Natural killer cell (primary cell): ENCODE measurements around the gene DNALI1. TPM values are rescaled to one million over a fixed set of nuclear protein-coding genes. Genes with fewer than 3 reads are reported as not detected.
A peak's percentile ranks its signal among the peaks of the same experiment; 100 is the strongest.

ENCODE experiments used
- ATAC-seq, 3 donors: fragments of 150-1000 bp in 2 of 3; fragments of 200-7000 bp in 1 of 3; cut with Tn5 transposase; 1 replicate in 1 of 3; 2 replicates in 2 of 3; pipeline ENCODE4 v1.10.0; 2021; ENCODE audit warnings: mild to moderate bottlenecking in 2 of 3, moderate library complexity in 2 of 3
- DNase-seq, 2 donors: peaks; one replicate each; pipeline versions ENCODE4 v3.0.0 to v3.0.0-alpha.2; 2013 to 2021; ENCODE audit warnings: mixed read lengths in 1 of 2
- H3K27ac ChIP-seq: one replicate; pipeline ENCODE4 v1.5.1; 2013; ENCODE audit warnings: mild to moderate bottlenecking, low read length
- H3K27me3 ChIP-seq: one replicate; pipeline ENCODE4 v1.6.1; 2013; ENCODE audit warnings: low read length; ENCODE audit not compliant: control insufficient read depth, insufficient read depth
- H3K36me3 ChIP-seq: one replicate; pipeline ENCODE4 v1.6.1; 2013; ENCODE audit warnings: low read length; ENCODE audit not compliant: control insufficient read depth, insufficient read depth
- H3K4me1 ChIP-seq: one replicate; pipeline ENCODE4 v1.6.1; 2013; ENCODE audit warnings: low read length; ENCODE audit not compliant: control insufficient read depth, insufficient read depth
- H3K4me3 ChIP-seq: one replicate; pipeline ENCODE4 v1.5.1; 2013; ENCODE audit warnings: low read length
- H3K9me3 ChIP-seq: one replicate; pipeline ENCODE4 v1.6.1; 2013; ENCODE audit warnings: low read length; ENCODE audit not compliant: control insufficient read depth, insufficient read depth
- H3K27ac Mint-ChIP-seq, 2 donors: one replicate each; pipeline ENCODE4 v1.8.0; 2022; ENCODE audit warnings: mild to moderate bottlenecking in 2 of 2, mixed read lengths in 2 of 2, moderate library complexity in 1 of 2
- H3K27me3 Mint-ChIP-seq, 2 donors: one replicate each; pipeline ENCODE4 v1.8.0; 2022; ENCODE audit warnings: low read depth in 2 of 2, mixed read lengths in 2 of 2
- H3K36me3 Mint-ChIP-seq: one replicate; pipeline ENCODE4 v1.8.0; 2022; ENCODE audit warnings: mixed read lengths
- H3K4me1 Mint-ChIP-seq, 2 donors: one replicate each; pipeline ENCODE4 v1.8.0; 2022; ENCODE audit warnings: mixed read lengths in 2 of 2
- H3K4me3 Mint-ChIP-seq: one replicate; pipeline ENCODE4 v1.8.0; 2022; ENCODE audit warnings: mild to moderate bottlenecking, moderate library complexity, mixed read lengths
- H3K9me3 Mint-ChIP-seq, 2 donors: one replicate each; pipeline ENCODE4 v1.8.0; 2022; ENCODE audit warnings: mixed read lengths in 2 of 2
- CTCF ChIP-seq: fragments of 200-600 bp; IDR thresholded peaks from one replicate; pipeline ENCODE4 v1.8.0; 2022; ENCODE audit warnings: antibody characterized with exemption
- WGBS: methylation state at CpG from one replicate; pipeline ENCODE4 v1.1.7; 2013; ENCODE audit warnings: missing lambda C conversion rate; ENCODE audit not compliant: insufficient coverage; 5-methylcytosine and 5-hydroxymethylcytosine counted together
- intact Hi-C: fragments of 100-400 bp; cut with micrococcal nuclease; formaldehyde crosslinking; loops from one replicate; pipeline ENCODE4 v1.14.2; 2022
- total RNA-seq, 4 donors: library from RNA; stranded (reverse); fragments of 120-200 nt in 1 of 4; gene quantifications; one replicate each; pipeline versions ENCODE4 v1.2.3 to v1.2.4, GENCODE V29; 2013 to 2022

DNALI1 gene
- total RNA-seq, 3 donors from 2014 or later (not counting 1 experiment from before 2014, with no cell fraction given), result 0.09 TPM; not detected in 2

GRCh38 chr1:37562984-37563383, 6.2 kb downstream of the DNALI1 start:
- no peak overlapping the region for H3K4me3 ChIP-seq
- H3K36me3 ChIP-seq, result peaks cover 33% of the 10 kb centered on the region
- H3K4me1 Mint-ChIP-seq, result no peaks in the 10 kb centered on the region
- H3K9me3 Mint-ChIP-seq, result no peaks in the 10 kb centered on the region
- no peak for TF ChIP-seq CTCF
- no peaks in the 10 kb centered on the region for H3K9me3 ChIP-seq
- DNase-seq (no peak), ATAC-seq (no peak)
- WGBS, result 96% methylated on average over 1 of the region's 1 CpG
- H3K27me3 ChIP-seq, result no peaks in the 10 kb centered on the region
- no peak overlapping the region for H3K27ac Mint-ChIP-seq
- no peak overlapping the region for H3K27ac ChIP-seq
- H3K27me3 Mint-ChIP-seq, result peaks cover 0 to 2% of the 10 kb centered on the region in 2 donors
- intact Hi-C loops, result no loop called here
- H3K4me1 ChIP-seq, result no peaks in the 10 kb centered on the region
- H3K36me3 Mint-ChIP-seq, result peaks cover 23% of the 10 kb centered on the region
- no peak overlapping the region for H3K4me3 Mint-ChIP-seq

DNA sequence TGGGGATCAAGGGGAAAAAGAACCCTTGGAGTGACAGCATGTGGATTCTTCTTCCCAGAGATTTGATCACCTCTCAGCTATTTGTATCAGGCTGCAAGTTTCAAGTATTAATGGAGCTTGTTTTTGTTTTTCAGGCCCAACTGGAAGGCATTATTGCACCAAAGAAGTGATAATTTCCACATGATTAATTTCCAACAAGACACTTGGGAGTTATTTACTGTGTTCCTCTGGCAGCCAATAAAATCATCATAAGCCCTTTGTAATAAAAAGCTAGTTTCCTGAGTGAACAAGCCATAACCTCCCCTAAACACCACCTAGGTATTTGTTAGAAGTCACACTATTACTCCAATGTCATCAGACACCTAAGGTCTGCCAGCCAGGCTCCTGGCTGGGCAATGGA, 8.2 kb downstream of the DNALI1 start:
- no peak overlapping the region for H3K4me3 Mint-ChIP-seq
- H3K27me3 Mint-ChIP-seq, result no peaks in the 10 kb centered on the region
- no peak for ATAC-seq
- H3K4me3 ChIP-seq, result no peak overlapping the region
- H3K4me1 ChIP-seq, result no peaks in the 10 kb centered on the region
- H3K27me3 ChIP-seq, result no peaks in the 10 kb centered on the region
- TF ChIP-seq CTCF, result no peak
- H3K9me3 ChIP-seq, result no peaks in the 10 kb centered on the region
- no peaks in the 10 kb centered on the region for H3K4me1 Mint-ChIP-seq
- intact Hi-C loops, result no loop called here
- peaks cover 41% of the 10 kb centered on the region for H3K36me3 Mint-ChIP-seq
- no peak for DNase-seq
- H3K27ac ChIP-seq, result no peak overlapping the region
- H3K27ac Mint-ChIP-seq, result no peak overlapping the region
- no peaks in the 10 kb centered on the region for H3K9me3 Mint-ChIP-seq
- peaks cover 52% of the 10 kb centered on the region for H3K36me3 ChIP-seq

DNA sequence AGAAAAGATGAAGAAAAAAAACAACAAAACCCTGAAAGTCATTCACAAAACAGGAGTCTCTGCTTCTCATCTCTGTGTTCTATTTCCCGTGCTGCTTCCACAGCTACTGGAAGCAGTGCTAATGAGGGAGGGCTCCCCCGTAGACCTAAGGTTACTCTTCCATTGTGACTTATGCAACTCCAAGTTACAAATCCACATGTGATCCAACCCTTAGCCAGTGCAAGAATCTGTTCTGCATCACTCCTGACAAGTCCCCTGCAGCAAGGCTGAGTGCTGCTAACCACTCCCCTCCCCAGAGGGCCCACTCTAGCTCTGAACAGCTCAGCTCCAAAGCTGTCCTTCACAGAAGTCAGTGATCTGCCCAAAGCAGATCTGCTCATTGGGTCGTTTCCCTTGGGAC, 10.3 kb downstream of the DNALI1 start:
- Mint-ChIP-seq H3K4me3 (no peak overlapping the region), H3K36me3 (peaks cover 51% of the 10 kb centered on the region), H3K4me1 (no peaks in the 10 kb centered on the region), H3K27ac (no peak overlapping the region), H3K27me3 (no peaks in the 10 kb centered on the region), H3K9me3 (no peaks in the 10 kb centered on the region)
- no peaks in the 10 kb centered on the region for H3K4me1 ChIP-seq
- WGBS, result 97% methylated on average over 3 of the region's 3 CpGs
- peaks cover 68% of the 10 kb centered on the region for H3K36me3 ChIP-seq
- intact Hi-C loops, result no loop called here
- no peaks in the 10 kb centered on the region for H3K27me3 ChIP-seq
- no peak for TF ChIP-seq CTCF
- H3K27ac ChIP-seq, result no peak overlapping the region
- ATAC-seq, result no peak
- no peaks in the 10 kb centered on the region for H3K9me3 ChIP-seq
- no peak for DNase-seq
- H3K4me3 ChIP-seq, result no peak overlapping the region

- Mint-ChIP-seq H3K36me3 (peaks cover 69% of the 10 kb centered on the region), H3K4me3 (no peak overlapping the region), H3K27me3 (no peaks in the 10 kb centered on the region), H3K27ac (peak overlapping the region in 1 of 2 donors; percentile 9), H3K9me3 (no peaks in the 10 kb centered on the region), H3K4me1 (no peaks in the 10 kb centered on the region)
- TF ChIP-seq CTCF, result no peak
- H3K9me3 ChIP-seq, result no peaks in the 10 kb centered on the region
- H3K4me3 ChIP-seq, result no peak overlapping the region
- 80% methylated on average over 3 of the region's 3 CpGs for WGBS
- no peaks in the 10 kb centered on the region for H3K4me1 ChIP-seq
- no peaks in the 10 kb centered on the region for H3K27me3 ChIP-seq
- no peak overlapping the region for H3K27ac ChIP-seq
- no peak for DNase-seq
- peaks cover 93% of the 10 kb centered on the region for H3K36me3 ChIP-seq
- intact Hi-C loops, result no loop called here
- no peak for ATAC-seq
These were observed 14.0 kb downstream of the DNALI1 start for GRCh38 chr1:37570528-37571334.
